GM18870 (cell line): ENCODE measurements around the gene ITPR2.

Experiments used
- ATAC-seq: cut with Tn5 transposase; IDR thresholded peaks from one replicate; pipeline ENCODE4 v1.9.1; 2021; ENCODE audit warnings: moderate library complexity; ENCODE audit not compliant: unreplicated experiment

The ITPR2 gene

DNA sequence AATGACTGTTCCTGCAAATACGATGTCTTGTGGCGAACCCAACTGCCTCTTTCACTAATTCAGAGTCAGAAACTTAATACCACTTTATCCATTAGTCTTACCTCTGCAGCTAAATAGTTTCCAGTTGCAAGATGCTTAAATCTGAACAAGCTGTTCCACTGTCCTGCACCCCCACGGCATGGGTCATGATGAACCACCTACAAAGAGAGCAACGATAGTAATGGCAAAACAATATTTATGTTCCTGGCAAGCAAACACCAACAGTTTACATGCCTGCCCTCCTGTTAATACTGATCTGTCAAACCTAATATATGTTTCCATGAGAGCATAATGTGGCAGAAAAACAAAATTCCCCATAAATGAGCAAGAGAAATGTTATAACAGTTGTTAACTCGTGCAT is 121.9 kb downstream of the ITPR2 start:
- no peak for ATAC-seq

DNA sequence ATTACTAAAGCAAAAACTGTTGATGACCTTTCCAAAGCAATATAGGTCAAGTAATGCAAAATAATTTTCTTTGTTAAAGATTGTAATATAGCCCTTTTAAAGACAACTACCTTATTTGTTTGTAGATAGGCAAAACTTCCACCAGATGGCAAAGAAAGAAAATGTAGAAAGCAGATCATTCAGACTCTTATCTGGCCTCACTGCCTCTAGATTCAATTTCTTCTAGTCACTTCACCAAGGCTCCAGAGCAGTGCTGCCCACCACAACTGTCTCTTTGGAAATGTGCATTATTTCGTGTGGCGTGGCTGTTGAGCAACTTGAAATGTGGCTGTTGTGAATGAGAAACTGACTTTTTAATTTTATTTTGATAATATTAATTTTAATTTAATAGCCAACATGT is 127.1 kb downstream of the ITPR2 start:
- no peak for ATAC-seq

DNA sequence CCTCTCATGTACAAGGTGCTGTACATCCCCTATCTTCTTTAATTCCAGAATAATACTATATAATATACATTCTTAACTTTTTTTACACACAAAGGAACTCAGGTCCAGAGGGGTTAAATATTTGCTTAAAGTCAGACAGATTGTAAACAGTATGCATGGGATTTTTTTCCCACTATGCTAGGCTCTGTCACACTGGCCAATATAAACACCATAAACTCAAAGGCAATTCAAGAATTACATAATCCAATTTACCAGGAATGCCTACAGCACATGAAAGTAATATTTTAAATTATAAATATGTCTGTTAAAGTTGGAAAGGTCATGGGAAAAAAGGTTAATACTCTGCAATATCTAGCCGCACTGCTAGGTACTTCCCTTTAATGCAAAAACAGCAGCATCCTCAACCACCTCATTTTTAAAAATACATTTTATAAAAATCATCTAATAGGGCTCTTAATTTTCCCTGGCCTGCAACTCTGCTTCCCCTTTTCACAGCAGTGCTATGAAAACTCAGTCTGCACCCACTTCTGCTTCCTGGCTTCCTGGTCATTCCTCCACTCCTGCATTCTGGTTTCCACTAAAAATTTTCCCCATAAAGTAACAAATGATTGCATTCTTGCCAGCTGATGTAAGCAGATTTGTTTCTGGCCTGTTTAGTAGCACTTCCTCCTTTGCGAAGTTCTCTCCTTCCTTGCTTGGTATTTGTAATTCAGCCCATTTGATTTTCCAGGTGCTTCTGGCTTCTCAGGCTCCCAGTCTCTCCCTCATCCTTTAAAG is 128.1 kb downstream of the ITPR2 start:
- ATAC-seq: no peak

DNA sequence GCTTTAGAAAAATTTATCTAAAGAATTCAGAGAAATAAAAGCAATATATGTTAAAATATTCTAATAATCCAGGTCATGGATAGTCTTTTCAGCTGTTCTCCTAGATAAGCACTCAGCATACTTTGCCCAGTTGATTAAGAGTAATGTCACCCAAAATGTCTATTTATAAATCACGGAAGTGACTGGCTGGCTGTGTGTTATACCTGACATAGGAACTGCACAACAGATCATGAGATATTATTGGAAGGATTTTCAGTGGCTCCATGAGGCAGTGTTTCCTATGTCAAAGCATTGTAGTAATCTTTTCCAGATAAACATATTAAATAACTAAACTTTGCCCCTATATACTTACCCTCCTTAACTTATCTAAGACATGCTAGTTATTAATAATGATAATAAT is 128.8 kb downstream of the ITPR2 start:
- no peak for ATAC-seq

DNA sequence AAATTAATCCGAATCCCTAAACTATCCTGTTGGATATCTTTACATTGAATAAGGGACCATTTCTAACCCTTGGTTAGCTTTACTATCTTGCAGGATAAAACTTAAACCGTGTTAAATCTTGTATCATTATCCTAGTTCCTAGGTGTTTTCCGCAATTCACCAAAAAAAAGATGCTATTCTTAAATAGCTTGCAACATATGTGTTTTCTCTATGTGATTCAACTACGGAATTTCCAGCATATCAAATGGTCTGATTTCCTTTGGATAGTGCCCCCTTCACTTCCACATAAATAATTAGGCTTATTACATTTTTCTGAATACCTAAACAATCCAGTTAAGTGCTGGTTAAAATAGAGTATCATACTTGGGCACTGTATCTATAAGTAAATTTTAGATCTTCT is 130.3 kb downstream of the ITPR2 start:
- ATAC-seq: no peak

DNA sequence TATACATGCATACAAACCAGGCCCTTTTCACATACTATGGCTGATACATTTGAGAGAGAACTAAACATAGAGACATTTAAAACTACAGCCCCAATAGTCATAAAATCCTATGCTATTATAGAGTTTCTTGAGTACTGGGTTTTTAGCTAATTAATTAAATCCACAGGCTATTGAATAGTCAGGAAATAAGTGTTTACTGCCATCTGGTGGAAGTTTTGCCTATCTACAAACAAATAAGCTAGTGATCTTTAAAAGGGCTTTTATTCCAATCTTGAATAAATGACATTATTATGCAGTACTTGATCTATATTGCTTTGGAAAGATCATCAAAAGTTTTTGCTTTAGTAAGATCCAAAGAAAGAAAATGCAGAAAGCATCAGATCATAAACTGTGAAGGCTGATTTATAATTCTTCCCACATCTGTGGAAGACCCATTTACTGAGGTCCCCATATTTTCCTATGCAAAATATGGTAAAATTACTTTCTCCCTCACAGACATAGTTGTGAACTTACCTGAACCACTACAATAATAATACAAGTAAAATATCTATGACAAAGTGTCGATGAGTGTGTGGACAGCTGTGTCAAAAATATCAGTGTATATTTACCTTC is 131.3 kb downstream of the ITPR2 start:
- ATAC-seq: no peak

DNA sequence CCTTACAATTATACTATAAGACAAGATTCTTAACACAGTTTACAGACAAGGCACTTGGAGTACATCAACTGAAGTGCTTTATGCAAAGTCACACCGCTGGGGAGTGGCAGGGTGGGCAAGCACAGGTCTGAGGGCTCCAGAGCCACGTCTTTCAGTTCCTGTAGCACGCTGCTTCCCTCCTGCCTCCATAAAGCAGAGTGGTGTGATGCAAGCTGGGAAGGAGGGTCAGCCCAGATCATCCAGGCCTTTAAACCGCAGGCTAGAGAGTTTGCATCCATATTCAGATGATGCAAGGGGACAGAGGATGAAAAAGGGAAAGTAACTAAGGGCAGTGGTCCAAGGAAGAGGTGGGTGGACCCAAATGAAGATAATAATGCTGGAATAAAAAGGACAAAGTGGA is 132.6 kb downstream of the ITPR2 start:
- ATAC-seq: no peak

DNA sequence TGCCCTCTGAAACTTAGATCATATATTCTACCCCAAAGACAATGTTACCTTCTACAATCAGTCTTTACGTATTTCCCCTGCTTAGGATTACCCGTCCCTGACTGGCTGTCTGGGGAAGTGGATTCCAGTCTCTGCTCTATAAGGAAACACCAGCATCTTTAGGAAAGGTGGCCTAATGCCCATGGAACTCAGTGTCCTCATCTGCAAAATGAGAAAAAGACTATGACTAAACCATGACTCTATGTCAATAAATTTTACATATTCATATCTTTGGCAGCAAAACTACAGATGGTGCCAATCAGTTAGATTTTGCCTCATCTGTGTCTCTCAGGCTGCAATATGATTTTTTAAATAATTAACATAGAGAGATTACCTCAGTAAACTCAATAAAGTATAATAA is 133.8 kb downstream of the ITPR2 start:
- no peak for ATAC-seq

DNA sequence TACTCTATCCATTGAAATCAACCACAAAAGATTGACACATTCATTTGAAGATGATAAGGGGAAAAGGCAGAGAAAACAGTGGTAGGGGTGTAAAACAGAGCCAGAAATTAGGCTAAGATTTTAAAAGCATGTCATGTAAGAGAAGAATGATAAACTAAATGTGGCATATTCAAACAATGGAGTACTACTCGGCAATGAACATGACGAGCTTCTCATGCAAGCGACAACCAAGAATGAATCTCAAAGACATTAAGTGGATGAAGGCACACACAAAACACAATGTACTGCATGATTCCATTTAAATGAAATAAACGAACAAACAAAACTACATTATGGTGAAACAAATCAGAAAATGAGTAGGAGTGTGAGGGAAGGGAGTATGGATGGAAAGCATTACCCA is 134.8 kb downstream of the ITPR2 start:
- no peak for ATAC-seq

DNA sequence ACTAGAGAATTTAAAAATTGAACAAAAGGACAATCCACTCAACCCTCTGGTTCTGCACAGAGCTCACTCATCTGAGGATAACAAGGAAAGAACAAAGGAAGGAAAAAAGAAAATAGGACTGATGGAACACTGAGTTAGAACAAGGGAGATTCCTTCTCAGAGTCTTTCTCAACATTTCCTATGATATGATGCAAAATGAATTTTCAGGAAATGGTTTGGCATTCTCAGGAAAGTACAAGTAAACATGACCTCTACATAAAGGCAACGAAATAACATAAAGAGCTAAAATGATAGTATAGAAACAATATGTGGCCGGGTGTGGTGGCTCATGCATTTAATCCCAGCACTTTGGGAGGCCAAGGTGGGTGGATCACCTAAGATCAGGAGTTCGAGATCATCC is 135.8 kb downstream of the ITPR2 start:
- no peak for ATAC-seq

DNA sequence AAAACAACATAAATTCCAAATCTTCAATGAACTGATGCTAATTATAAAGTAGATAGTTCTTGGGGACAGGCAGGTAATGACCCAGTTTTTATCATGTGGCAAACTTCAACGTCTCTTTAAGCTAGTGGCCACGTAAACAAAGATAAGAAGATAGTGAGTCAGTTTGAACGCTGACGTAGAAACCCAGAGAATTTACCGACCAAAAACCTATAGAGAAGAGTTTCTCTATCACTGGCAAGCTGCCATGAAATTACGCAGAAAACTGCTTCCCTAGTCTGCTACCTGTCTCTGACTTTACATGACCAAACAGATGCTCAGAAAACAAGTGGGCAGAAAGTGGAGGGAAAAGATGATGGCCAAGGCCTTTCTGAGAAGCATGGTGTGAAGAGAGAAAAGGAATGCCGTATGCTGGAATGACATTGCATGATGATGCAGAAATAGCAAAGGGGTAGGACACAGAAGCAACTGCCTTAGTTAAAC is 136.3 kb downstream of the ITPR2 start:
- ATAC-seq: no peak

DNA sequence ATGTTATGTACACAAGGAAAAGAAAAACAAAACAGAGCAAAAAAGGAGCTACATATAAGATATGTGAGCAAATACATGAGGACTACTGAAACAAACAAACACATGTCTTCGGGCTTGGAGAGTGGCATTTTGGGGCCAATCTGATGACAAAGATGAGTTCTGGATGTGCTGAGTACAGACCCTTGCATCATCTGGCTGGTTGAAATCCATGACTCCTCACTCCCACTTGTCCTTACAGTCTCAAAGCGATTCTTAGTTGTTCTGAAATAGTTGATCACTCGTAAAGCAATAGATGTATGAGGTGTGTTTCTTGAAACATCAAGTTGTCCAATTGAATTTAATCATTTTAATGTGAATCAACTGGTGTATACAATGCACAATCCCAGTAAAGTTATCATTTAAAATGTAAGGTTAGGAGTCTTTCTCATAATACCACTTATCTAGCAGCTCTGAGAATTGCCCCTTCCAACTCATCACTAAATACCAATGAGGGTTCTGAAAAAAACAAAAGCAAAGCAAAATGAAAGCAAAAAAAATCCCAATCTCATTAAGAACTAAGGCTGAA is 136.9 kb downstream of the ITPR2 start:
- no peak for ATAC-seq

DNA sequence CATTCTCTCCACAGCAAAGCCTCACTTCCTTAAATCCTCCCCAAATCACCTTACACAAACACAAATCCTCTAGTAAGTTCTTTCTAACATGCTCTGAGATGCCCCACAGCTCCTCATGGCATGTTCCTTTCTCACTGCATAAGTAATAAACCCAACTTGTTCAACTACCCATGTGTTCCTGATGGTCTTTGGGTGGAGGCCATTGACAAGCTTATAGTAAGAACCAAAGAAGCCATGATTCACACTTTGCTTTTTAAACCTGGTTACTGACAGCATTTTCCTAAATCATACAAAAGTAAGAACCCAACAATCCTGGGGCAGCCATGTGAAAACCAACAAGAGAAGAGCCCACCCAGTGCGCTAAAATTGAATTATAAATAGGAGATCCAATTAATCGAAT is 138.6 kb downstream of the ITPR2 start:
- ATAC-seq: no peak

DNA sequence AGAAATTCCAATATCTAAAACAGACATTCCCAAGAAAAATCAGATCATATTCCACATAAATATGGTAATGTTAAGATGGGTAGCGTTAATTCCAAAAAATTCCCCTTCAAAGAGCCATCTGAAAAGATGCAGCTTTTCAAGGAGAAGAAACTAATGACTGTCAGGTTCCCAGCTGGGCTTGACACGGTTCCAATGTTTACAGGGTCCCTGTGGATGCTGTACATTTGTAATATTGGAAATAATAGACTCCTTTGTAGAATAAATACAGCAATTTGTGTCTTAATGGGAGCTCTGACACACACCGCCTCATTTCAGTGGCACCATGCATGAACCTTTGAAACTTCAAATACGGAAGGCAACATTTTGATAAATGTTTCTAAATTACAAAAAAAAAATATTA is 140.6 kb downstream of the ITPR2 start:
- no peak for ATAC-seq

DNA sequence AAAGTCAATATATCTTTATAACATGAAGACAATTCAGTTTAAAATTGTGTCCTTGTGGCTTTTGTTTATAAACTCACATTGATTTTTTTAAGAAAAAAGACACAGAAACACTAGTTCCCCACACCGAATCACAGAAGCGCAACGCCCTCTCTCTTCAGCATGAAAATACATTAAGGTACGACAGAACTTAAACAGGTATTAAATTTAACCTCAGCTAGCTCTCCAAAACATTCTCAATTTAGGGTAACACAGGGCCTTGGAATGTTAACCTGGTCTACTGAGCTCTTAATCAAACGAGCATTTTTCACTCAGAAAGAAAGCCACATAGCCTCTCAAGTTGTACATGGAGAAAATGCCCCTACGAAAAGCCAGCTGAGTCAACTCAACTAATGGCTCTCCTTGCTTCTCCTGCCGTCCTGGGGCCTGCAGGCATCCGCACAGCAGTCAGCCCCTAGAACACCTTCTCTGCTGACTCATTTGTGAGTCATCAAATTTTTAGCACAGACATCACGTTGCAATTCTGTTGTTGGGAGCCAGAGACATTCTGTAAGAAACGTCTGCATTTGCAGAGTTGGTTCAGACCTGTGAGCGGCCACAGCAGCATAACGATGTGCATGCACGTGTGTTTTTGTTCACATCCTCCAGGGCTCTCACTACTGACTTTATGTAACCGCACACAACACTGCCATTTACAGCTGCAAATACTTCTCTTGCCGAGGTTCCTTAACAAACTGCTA is 141.6 kb downstream of the ITPR2 start:
- no peak for ATAC-seq

DNA sequence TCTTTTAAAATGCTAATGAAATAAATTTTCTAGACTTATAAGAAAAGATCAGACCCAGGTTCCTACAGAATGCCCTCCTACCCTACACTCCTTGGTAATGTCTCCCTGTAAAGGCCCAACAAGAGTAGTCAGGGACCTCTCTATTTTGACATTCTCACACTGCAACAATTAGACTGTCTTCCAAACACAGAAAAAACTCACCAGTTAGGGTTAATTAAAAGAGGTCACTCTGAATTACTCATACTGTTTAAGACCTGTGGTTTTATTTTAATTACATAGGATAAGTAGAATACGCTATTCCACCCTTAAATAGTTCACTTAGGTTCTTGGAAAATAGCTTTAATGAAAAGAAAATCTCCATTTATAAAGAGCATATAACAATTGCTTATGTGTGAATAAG is 142.4 kb downstream of the ITPR2 start:
- no peak for ATAC-seq

DNA sequence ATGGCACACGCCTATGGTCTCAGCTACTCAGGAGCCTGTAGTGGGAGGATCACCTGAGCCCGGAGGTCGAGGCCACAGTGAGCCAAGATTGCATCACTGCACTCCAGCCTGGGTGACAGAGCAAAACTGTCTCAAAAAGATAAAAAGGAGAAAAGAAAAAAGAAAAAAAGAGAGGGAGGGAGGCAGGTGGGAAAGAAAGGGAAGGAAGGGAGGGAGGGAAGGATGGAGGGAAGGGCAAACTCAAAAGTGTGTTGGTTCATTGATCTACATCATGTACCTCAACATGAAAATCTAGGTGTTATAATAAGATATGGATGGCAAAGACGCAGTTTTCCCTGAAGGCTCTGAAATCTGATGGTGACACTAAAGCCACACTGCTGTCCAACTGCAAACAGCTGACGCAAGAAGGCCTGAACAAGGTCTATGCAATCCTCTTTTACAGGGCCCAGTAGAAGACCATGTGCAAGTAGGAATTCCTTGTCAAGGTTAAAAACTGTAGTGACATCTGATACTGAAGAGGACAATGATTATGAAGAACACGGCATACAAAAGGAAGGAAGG is 143.6 kb downstream of the ITPR2 start:
- no peak for ATAC-seq

DNA sequence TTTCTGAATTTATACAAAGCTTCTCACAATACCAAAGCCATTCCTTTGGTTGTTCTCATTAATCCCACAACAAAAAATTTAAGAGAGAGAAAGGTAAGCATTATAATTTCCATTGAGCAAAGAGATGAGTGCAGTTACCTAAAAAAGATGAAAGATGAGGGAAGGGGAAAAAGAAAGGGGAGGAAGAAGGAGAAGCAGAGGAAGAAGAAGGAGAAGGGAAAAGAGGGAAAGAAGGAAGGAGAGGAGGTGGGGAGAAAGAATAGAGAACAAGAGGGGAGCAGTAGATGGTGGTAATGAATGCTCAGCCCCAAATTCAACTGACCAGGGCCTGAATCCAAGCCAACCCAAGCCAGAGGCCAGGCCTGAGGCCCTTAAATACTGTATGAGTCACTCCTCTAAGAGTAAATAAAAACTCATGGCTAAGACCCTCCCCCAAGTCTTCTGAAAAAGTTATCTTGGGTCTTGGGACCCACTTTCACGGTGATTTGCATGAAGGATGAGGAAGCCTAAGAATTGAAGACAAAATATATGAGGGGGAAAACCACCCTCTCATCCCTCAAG is 144.6 kb downstream of the ITPR2 start:
- no peak for ATAC-seq

DNA sequence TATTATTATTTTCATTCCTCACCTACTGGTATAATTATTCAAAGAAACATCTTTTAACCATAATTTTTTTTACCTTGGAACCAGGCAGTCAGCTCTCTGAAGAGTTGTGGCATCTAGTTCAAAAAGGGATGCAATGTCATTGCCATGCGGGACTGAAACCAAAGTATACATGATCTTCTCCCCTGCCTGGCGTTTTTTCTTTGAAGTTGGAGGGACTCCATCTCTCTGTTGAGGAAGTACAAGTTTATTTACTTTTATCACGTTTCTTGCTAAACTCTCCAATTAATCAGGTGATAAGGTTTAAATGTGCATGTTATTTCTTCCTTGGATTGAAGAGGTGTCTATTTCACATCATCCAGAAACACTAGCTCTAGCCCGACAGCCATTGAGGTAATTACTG is 146.6 kb downstream of the ITPR2 start:
- ATAC-seq: no peak

DNA sequence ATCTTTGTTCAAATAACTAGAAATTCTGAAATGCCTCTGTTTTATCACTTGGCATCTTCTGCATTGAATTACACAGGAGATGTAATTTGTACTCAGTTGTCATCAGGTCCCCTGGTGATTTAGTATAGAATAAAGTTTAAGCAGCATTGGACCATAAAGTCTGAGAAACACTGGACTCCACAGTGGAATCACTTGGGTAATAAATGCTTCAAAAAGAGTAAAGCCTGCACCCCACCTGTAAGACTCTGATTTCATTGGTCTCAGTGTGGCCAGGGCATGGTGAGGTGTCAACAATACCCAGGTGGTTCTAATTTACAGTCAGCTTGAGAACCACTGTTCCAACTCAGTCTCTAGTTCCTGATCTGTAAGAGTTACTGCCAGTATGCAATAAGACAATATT is 148.9 kb downstream of the ITPR2 start:
- no peak for ATAC-seq

DNA sequence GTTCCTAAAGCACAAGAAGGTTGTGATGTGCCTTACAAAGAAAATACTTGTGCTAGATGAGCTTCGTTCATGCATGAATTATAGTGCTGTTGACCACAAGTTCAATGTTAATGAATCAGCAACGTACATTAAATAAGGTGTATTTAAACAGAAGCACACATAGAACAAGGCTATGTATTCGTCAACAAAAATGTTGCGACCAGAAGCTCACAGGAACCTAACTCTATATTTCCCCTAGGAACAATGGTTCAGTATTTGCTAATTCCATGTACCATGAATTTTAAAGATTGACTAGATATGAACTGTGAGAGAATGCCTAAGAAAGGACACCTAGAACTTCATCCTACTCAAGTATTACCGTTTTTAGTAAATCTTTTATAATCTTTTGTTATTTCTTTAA is 149.6 kb downstream of the ITPR2 start:
- no peak for ATAC-seq
